Activated CD4-positive, alpha-beta T cell treated with anti-CD3 and anti-CD28 coated beads for 24 hours (primary cell): ENCODE results near the gene ABCA13.
"Not testable (repeated sequence)": the region's sequence is repeated elsewhere in the genome, so short reads cannot be mapped to it uniquely, and the experiment has no call there.

Experiments used
- DNase-seq, 2 donors: peaks; one replicate each; pipeline ENCODE4 v3.0.0-alpha.2; 2020; ENCODE audit warnings: low read depth in 2 of 2

ABCA13 gene

GRCh38 chr7:48173756-48174382 is 2.6 kb downstream of the ABCA13 start:
- DNase-seq: no peak

DNA sequence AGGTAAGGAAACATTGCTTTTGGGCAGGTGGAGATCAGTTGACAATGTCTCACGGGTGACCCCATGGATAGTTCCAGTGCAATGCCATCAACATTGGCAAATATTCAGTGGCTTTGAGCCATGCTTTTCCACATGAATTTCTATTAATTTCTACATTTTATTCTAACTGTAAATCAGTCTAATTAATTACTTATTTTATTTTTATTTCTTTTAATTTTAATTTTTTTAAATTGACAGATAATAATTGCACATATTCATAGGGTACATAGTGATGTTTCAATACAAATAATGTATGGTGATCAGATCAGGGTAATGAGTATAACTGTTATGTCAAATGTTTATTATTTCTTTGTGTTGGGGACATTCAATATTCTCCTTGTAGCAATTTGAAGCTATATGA is 3.8 kb downstream of the ABCA13 start:
- no peak for DNase-seq

GRCh38 chr7:48176356-48176893 is 5.2 kb downstream of the ABCA13 start:
- no peak for DNase-seq

- DNase-seq: no peak
These were observed 6.0 kb downstream of the ABCA13 start for GRCh38 chr7:48177271-48177670.

GRCh38 chr7:48179496-48180030 is 8.3 kb downstream of the ABCA13 start:
- DNase-seq: no peak

DNA sequence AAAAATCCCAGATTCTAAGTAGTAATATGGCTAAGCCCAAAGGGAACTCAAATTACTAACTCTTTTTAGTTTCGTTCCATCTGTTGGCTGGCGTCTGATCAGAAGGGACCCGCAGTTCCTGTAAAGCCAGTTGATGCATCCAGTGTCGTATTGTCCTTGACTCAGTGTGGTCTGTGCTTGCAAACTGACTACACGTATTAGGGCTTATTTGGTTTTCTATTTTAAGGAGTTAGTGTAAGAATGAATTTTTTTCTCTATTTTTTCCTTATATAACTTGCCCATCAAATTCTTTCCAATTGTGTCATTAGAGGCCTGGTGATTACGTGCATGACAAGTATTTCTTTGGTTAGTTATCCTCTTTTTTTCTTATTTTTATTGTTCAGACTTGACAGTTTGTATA is 9.7 kb downstream of the ABCA13 start:
- no peak for DNase-seq

GRCh38 chr7:48182718-48183369 is 11.6 kb downstream of the ABCA13 start:
- no peak for DNase-seq

DNA sequence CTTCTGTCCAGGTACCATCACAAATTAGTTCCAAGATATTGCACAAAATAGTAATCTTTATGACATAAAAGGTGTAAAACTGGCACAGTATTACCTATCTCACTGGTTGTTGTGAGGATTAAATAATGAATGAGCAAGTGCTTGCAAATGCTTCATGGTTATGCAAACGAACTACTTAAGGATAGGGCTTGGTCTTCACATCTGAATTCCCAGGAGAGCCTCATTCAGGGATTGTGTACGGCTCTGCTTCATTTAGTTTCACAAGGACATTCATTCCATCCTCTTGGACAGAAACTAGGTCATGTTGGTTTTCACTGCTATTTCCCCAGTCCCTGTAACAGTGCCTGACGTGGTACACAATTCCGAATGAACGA is 12.1 kb downstream of the ABCA13 start:
- no peak for DNase-seq

- no peak for DNase-seq
These were observed 12.7 kb downstream of the ABCA13 start for GRCh38 chr7:48183965-48184364.

DNA sequence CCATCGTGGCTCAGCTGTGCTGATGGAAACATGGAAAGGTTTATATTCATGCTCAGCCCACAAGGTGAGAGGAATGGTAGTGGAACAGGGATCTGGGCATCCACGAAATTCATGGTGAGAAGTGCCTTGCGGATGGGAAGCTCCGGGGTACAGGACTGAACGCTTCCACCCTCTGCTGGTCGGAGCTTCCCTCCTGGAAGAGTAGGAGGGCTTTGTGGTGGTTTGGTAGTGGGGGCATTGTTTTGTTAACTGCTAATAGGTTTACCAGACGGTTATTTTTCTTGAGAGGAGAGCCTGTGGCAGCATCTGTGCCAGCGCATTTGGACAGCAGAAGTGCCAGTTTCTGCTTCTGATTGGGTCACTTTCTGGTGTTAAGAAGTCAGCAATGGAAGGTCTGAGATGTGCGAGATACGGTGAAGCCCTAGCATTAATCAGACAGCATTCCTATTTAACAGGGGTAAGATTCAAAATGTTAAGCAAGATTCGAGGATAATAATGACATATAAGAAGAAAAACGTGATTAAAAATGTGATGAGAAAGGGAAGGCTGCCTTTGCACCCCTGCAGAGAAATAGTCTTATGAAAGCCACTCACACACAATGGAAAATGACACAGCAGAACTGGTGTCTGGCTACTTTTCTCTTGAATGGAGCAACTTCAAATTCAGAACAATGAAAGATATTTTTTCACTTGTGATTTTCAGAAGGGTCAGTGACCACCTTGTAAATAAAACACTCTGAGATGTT is 17.7 kb downstream of the ABCA13 start:
- no peak for DNase-seq

- no peak for DNase-seq
These were observed 21.7 kb downstream of the ABCA13 start for GRCh38 chr7:48192996-48193395.

- DNase-seq: no peak
These were observed 22.2 kb downstream of the ABCA13 start for GRCh38 chr7:48193421-48193820.

- DNase-seq: not testable (repeated sequence)
These were observed 29.8 kb downstream of the ABCA13 start for GRCh38 chr7:48200946-48201589.

DNA sequence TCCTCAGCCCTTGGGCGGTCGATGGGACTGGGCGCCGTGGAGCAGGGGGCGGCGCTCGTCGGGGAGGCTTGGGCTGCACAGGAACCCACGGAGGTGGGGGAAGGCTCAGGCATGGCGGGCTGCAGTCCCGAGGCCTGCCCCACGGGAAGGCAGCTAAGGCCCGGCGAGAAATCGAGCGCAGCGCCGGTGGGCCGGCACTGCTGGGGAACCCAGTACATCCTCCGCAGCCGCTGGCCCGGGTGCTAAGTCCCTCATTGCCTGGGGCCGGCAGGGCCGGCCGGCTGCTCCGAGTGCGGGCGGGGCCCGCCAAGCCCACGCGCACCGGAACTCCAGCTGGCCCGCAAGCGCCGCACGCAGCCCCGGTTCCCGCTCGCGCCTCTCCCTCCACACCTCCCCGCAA is 31.7 kb downstream of the ABCA13 start:
- DNase-seq: not testable (repeated sequence)

DNA sequence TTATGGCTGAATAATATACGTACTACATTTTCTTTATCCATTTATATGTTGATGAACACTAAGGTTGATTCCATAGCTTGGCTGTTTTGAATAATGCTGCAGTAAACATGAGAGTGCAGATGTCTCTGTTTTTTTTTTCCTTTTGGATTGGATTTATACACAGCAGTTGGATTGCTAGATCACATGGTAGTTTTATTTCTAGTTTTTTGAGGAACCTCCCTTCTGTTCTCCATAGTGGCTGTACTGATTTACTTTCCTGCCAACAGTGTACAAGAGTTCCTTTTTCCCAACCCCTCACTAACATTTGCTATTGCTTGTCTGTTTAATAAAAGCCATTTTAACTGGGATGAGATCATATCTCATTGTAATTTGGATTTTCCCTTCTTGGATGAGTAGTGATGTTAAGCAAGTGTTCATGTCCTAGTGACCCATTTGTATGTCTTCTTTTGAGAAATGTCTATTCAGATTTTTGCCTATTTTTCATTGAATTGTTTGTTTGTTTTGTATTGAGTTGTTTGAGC is 36.0 kb downstream of the ABCA13 start:
- no peak for DNase-seq

DNA sequence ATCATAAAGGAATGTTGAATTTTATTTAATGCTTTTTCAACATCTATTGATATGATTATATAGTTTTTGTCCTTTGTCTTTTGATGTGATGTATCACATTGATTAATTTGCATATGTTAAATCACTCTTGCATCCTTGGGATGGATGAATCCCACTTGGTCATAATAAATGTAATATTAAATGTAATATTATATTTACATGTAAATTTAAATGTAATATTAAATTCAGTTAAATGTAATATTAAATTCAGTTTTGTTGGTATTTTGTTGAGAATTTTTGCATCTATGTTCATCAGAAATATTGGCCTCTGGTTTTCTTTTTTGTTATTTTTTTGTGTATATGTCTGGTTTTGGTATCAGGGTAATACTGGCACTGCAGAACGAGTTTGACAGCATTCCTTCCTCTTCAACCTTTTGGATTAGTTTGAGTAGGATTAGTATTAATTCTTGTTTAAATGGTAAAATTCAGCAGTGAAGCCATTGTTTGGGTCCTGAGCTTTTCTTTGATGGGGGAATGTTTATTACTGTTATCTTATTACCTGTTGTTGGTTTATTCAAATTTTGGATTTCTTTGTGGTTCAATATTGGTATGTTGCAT is 37.8 kb downstream of the ABCA13 start:
- DNase-seq: no peak

GRCh38 chr7:48213226-48213625 is 42.0 kb downstream of the ABCA13 start:
- no peak for DNase-seq

DNA sequence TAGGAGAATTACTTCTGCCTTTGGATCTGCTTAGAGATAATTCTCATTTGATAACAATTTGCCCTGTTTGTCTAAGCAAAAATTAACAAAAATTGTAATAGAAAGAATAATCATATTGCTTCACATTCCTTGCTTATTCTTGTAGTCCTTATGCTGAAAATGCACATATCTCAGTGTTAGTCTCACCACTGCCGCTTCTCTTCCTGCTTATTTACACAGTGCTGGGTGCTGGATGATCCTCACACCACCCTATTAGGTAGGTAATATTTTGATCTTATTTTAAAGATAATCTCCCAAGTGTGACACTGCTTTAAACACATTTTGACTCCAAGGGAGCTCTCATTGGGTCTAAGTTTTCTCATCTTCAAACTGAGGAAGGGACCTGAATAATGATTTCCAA is 46.0 kb downstream of the ABCA13 start:
- no peak for DNase-seq

- DNase-seq: no peak
These were observed 46.5 kb downstream of the ABCA13 start for GRCh38 chr7:48217753-48218152.

DNA sequence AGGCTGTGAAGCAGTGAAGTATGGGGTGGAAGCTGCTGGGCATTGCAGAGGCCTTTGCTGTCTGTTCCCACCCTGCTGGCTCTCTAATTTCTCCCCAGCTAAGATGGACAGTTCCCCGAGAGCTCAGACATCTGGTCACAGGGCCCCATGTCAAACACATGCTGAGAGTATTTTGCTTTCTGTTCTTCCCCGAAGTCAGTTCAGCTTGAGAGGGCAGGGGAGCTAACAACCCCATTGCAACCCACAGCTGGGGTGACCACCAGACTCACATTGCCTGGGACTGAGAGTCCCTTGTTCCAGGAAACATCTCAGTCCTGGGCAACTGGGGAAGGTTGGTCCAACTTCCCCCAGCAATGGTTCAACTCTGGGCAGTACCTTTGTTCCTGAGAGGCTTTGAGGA is 52.8 kb downstream of the ABCA13 start:
- DNase-seq: no peak

DNA sequence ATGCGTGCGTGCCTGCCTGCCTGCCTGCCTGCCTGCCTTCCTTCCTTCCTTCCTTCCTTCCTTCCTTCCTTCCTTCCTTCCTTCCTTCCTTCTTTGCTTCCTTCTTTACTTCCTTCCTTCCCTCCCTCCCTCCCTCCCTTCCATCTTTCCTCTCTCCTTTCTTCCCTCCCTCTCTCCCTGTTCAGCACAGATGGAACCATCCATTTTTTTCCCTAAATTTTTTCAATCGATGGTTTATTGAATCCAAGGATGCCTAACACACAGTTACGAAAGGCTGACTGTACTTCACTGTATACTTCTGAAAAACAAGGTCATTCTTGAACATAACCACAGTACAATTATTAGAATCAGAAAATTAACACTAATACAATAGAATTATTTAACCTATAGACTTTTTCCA is 53.8 kb downstream of the ABCA13 start:
- no peak for DNase-seq
